Stomach (tissue), 9 donors: Measurements from ENCODE around the gene HOXB7. TPM values are rescaled to one million over a fixed set of nuclear protein-coding genes. Genes with fewer than 3 reads are reported as not detected.

Experiments
- DNase-seq, 2 donors: peaks; one replicate each; pipeline versions ENCODE4 v3.0.0 to v3.0.0-alpha.2; 2013 to 2019
- H3K27ac ChIP-seq, 5 donors: fragments of 200-600 bp in 4 of 5; sonication (generic) in 4 of 5; one replicate each; pipeline ENCODE4 v1.5.1; 2013 to 2019; ENCODE audit warnings: mild to moderate bottlenecking in 1 of 5, moderate library complexity in 1 of 5
- H3K27me3 ChIP-seq, 3 donors: fragments of 200-600 bp; sonication (generic); one replicate each; pipeline ENCODE4 v1.5.1; 2017 to 2019; ENCODE audit warnings: mixed run types in 1 of 3
- H3K36me3 ChIP-seq, 4 donors: fragments of 200-600 bp; sonication (generic); 1 replicate in 3 of 4; 2 replicates in 1 of 4; pipeline ENCODE4 v1.5.1; 2016 to 2019
- H3K4me1 ChIP-seq, 4 donors: fragments of 200-600 bp; sonication (generic); one replicate each; pipeline ENCODE4 v1.5.1; 2016 to 2019
- H3K4me3 ChIP-seq, 4 donors: fragments of 200-600 bp; sonication (generic) in 3 of 4; one replicate each; pipeline ENCODE4 v1.5.1; 2016 to 2019; ENCODE audit warnings: mild to moderate bottlenecking in 1 of 4
- H3K9me3 ChIP-seq, 4 donors: fragments of 200-600 bp; sonication (generic); one replicate each; pipeline ENCODE4 v1.5.1; 2016 to 2019
- CTCF ChIP-seq, 7 experiments: fragments of 450-650 bp in 4 of 7; fragments of 200-600 bp in 3 of 7; sonication (generic) in 3 of 7; IDR thresholded peaks; one replicate each; pipeline ENCODE4 v1.5.1; 2016 to 2019; ENCODE audit warnings: antibody characterized with exemption in 7 of 7, control low read depth in 2 of 7, mild to moderate bottlenecking in 1 of 7
- EP300 ChIP-seq: sonication (generic); formaldehyde crosslinking; IDR thresholded peaks from one replicate; pipeline ENCODE4 v1.6.1; 2017; ENCODE audit warnings: antibody characterized with exemption
- POLR2A ChIP-seq, 4 donors: fragments of 450-650 bp; IDR thresholded peaks; one replicate each; pipeline ENCODE4 v1.6.1; 2016; ENCODE audit warnings: antibody characterized with exemption in 4 of 4, control low read depth in 2 of 4, mild to moderate bottlenecking in 1 of 4, moderate library complexity in 1 of 4
- POLR2AphosphoS5 ChIP-seq, 3 donors: sonication (generic); formaldehyde crosslinking; IDR thresholded peaks; one replicate each; pipeline ENCODE4 v1.6.1; 2016; ENCODE audit warnings: antibody characterized with exemption in 3 of 3
- WGBS, 5 donors: extraction: QIAGEN DNeasy Blood & Tissue Kit in 3 of 5; methylation state at CpG; one replicate each; pipeline versions ENCODE4 v1.1.5 to v1.1.7; 2013 to 2018; 5-methylcytosine and 5-hydroxymethylcytosine counted together
- intact Hi-C: fragments of 100-400 bp; cut with DNase I; formaldehyde crosslinking; loops from one replicate; pipeline ENCODE4 v1.15.1; 2023; ENCODE audit warnings: low total_unique reads
- polyA plus RNA-seq, 3 donors: library from polyadenylated mRNA; stranded (reverse); fragments of 200-250 nt; gene quantifications; one replicate each; pipeline ENCODE4 v1.2.3, GENCODE V29; 2013
- total RNA-seq, 5 donors: library from RNA; depleted of rRNA; stranded (reverse); fragments of >200 nt; gene quantifications; one replicate each; pipeline versions ENCODE4 v1.1.0 to v1.2.3, GENCODE V29; 2014 to 2016
- donor health status: healthy with polysubstance abuse.
- donor health status: Bipolar disorder and iron deficiency.
- donor health status: healthy.

Gene HOXB7
- total and polyA plus RNA-seq, 8 donors = 1.0 to 16.5 (median 2.6) TPM

- Histone ChIP-seq H3K9me3 (no peaks in the 10 kb centered on the region), H3K36me3 (no peaks in the 10 kb centered on the region), H3K27me3 (peaks cover 15 to 99% (median 64%) of the 10 kb centered on the region in 3 donors), H3K4me3 (peak overlapping the region in 2 of 4 donors; percentile 40 to 49), H3K27ac (no peak overlapping the region), H3K4me1 (peaks cover 0 to 25% (median 19%) of the 10 kb centered on the region in 4 donors)
- TF ChIP-seq CTCF (IDR thresholded peaks at IDR 0.05) (no peak), POLR2AphosphoS5 (IDR thresholded peaks at IDR 0.05) (no peak), POLR2A (IDR thresholded peaks at IDR 0.05) (no peak), EP300 (no peak)
- WGBS, 5 donors = 53 to 75% (median 67%) methylated on average over 1 of the region's 1 CpG
- intact Hi-C loops = no loop called here
- DNase-seq = no peak
These were observed 37.1 kb upstream of the HOXB7 start for GRCh38 chr17:48647963-48648245.

DNA sequence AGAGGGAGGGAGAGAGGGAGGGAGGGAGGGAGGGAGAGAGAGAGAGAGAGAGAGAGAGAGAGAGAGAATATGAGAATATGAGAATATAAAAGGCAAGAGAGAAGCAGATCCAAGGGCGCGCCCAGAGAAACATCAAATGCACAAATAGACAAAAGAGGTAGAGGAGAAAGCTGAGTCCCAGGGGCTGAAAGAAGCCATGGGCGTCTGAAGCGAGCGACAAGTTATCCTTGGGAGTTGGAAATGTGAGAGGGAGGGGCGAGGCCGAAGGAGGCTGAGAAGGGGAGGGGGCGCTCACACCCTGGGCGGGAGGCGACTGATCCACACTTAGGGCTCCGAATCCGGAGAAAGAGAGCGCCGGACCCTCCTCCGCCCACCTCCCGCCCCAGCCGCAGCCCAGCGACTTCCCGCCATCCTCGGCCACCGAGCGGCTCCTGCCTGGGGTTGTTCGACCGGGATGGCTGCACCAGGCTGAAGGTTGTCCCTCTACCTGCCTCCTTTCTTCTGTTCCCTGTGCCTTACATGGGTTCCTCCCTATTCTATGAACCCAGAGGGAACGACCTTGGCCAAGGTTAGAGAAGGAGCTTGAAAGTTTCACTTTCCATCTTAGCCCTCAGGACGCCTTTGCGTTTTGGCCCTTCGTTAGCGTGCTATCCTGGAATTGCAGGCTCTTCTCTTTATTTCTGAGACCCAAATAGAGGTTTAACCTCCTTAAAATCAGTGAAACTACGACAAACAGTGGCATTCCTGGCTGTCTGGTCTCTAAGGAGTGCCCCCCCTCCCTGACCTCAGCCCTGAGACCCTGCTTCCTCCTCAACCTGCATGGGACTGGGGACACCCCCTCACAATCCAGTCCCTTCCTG is 36.5 kb upstream of the HOXB7 start:
- intact Hi-C loops = no loop called here
- H3K4me3 ChIP-seq = peak overlapping the region; percentile 32 to 49 (median 44)
- TF ChIP-seq POLR2AphosphoS5 (IDR thresholded peaks at IDR 0.05) (no peak), EP300 (no peak), CTCF (IDR thresholded peaks at IDR 0.05) (no peak), POLR2A (IDR thresholded peaks at IDR 0.05) (no peak)
- no peaks in the 10 kb centered on the region for H3K36me3 ChIP-seq
- WGBS, 5 donors = 2 to 5% (median 2%) methylated on average over 27 to 30 of the region's 30 CpGs
- no peak overlapping the region for H3K27ac ChIP-seq
- H3K9me3 ChIP-seq = no peaks in the 10 kb centered on the region
- DNase-seq = no peak
- H3K27me3 ChIP-seq = peaks cover 20 to 100% (median 69%) of the 10 kb centered on the region in 3 donors
- H3K4me1 ChIP-seq = peaks cover 0 to 28% (median 20%) of the 10 kb centered on the region in 4 donors

- H3K4me3 ChIP-seq = peak overlapping the region; percentile 32 to 49 (median 44)
- no peaks in the 10 kb centered on the region for H3K36me3 ChIP-seq
- no peaks in the 10 kb centered on the region for H3K9me3 ChIP-seq
- intact Hi-C loops = no loop called here
- WGBS, 5 donors = 2 to 9% (median 4%) methylated on average over 31 to 80 of the region's 80 CpGs
- peaks cover 29 to 100% (median 78%) of the 10 kb centered on the region in 3 donors for H3K27me3 ChIP-seq
- no peak for DNase-seq
- no peak overlapping the region for H3K27ac ChIP-seq
- peaks cover 0 to 34% (median 22%) of the 10 kb centered on the region in 4 donors for H3K4me1 ChIP-seq
- TF ChIP-seq POLR2A (IDR thresholded peaks at IDR 0.05) = no peak
- TF ChIP-seq CTCF (IDR thresholded peaks at IDR 0.05) = no peak
- no peak for TF ChIP-seq EP300
- TF ChIP-seq POLR2AphosphoS5 (IDR thresholded peaks at IDR 0.05) = no peak
These were observed 35.6 kb upstream of the HOXB7 start for GRCh38 chr17:48646183-48647102.

GRCh38 chr17:48645639-48646182 is 34.9 kb upstream of the HOXB7 start:
- Histone ChIP-seq H3K9me3 (no peaks in the 10 kb centered on the region), H3K27ac (no peak overlapping the region)

More at GRCh38 chr17:48645639-48646182, 34.9 kb upstream of the HOXB7 start:
- Histone ChIP-seq H3K4me1 (peaks cover 0 to 34% (median 22%) of the 10 kb centered on the region in 4 donors), H3K4me3 (peak overlapping the region in 1 of 4 donors; percentile 48), H3K36me3 (no peaks in the 10 kb centered on the region), H3K27me3 (peaks cover 35 to 100% (median 84%) of the 10 kb centered on the region in 3 donors)
- TF ChIP-seq EP300 (no peak), CTCF (IDR thresholded peaks at IDR 0.05) (no peak), POLR2AphosphoS5 (IDR thresholded peaks at IDR 0.05) (no peak), POLR2A (IDR thresholded peaks at IDR 0.05) (no peak)
- peak in 1 of 2 donors; percentile 5 for DNase-seq
- intact Hi-C loops = no loop called here
- WGBS, 5 donors = 18 to 30% (median 23%) methylated on average over 14 of the region's 14 CpGs
